GM19193 (cell line): ENCODE data around the gene GP9.

Source experiments
- POLR2A ChIP-seq: IDR thresholded peaks from 4 replicates; pipeline ENCODE4 v1.6.1; 2011; ENCODE audit not compliant: insufficient read depth, insufficient read length; ENCODE audit errors: extremely low read depth

The GP9 gene

GRCh38 chr3:129105862-129106261 is 45.3 kb downstream of the GP9 start:
- TF ChIP-seq POLR2A = no peak

GRCh38 chr3:129106320-129106719 is 45.7 kb downstream of the GP9 start:
- no peak for TF ChIP-seq POLR2A

GRCh38 chr3:129106866-129107565 is 46.4 kb downstream of the GP9 start:
- TF ChIP-seq POLR2A = no peak

GRCh38 chr3:129107793-129108192 is 47.2 kb downstream of the GP9 start:
- no peak for TF ChIP-seq POLR2A
